B cell (primary cell): ENCODE data around the gene ARHGEF7.

Source experiments
- CTCF ChIP-seq: fragments of 200-600 bp; IDR thresholded peaks from one replicate; pipeline ENCODE4 v1.8.0; 2022; ENCODE audit warnings: antibody characterized with exemption, mild to moderate bottlenecking
- EZH2 ChIP-seq: IDR thresholded peaks from 2 replicates; pipeline ENCODE4 v1.6.1; 2012; ENCODE audit warnings: borderline replicate concordance, low read depth, mild to moderate bottlenecking, moderate library complexity, low read length; ENCODE audit not compliant: insufficient read depth, poor library complexity, severe bottlenecking

DNA sequence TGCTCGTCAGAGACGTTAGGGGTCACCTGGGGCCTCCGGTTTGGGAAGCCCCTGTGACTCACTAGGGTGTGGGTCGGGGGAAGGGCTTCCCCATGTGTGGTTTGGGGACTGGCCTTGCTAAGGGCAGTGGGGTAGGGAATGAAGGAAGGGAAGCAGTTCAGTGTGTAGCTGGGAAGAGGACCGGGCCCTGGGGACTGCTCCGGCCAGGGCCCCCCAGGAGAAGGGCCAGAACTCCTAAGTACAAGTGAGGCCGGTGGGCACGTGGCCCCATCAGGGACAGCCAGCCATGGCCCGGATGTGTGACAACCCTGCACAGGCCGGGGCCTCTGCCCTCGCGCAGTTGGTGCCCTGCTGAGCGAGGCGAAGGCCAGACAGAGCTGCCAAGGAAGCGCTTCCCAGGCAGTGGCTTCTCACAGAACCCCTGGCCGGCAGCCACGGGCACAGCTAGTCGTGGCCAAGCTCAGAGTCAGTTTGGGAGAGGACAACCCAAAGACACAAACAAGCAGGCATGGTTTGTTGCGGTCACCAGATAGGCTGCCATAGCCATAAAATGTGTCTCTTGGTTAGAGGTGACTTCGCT is 231.1 kb downstream of the ARHGEF7 start:
- TF ChIP-seq EZH2 (no peak), CTCF (no peak)
